OCI-LY3 (cell line): ENCODE data around the gene TASOR.

Experiments
- CTCF ChIP-seq: fragments of 200-600, 300-600 bp; sonication (generic); IDR thresholded peaks from 2 replicates; pipeline ENCODE4 v1.5.1; 2014; ENCODE audit warnings: antibody characterized with exemption, low read length, low read depth
- EZH2phosphoT487 ChIP-seq: fragments of 200-600 bp; shearing (Covaris generic); IDR thresholded peaks from 2 replicates; pipeline ENCODE4 v1.6.1; 2018; ENCODE audit warnings: antibody characterized with exemption, mixed run types, low read depth

- TF ChIP-seq CTCF (no peak), EZH2phosphoT487 (no peak)
Observed at GRCh38 chr3:56664823-56665222, 18.2 kb downstream of the TASOR start.
